Skeletal muscle tissue (tissue), 4 donors: ENCODE results near the gene IDH3A. TPM values are rescaled to one million over a fixed set of nuclear protein-coding genes. Genes with fewer than 3 reads are reported as not detected.
"Not testable (repeated sequence)": the region's sequence is repeated elsewhere in the genome, so short reads cannot be mapped to it uniquely, and the experiment has no call there.

Experiments used
- H3K27ac ChIP-seq: one replicate; pipeline ENCODE4 v1.7.0; 2013; ENCODE audit warnings: mild to moderate bottlenecking, low read depth, low read length, inconsistent platforms
- H3K27me3 ChIP-seq, 3 donors: one replicate each; pipeline ENCODE4 v1.7.0; 2013; ENCODE audit warnings: low read length in 3 of 3; ENCODE audit not compliant: control insufficient read depth in 3 of 3, insufficient read depth in 3 of 3
- H3K36me3 ChIP-seq, 3 donors: one replicate each; pipeline ENCODE4 v1.7.0; 2013; ENCODE audit warnings: low read length in 3 of 3; ENCODE audit not compliant: control insufficient read depth in 3 of 3, insufficient read depth in 3 of 3
- H3K4me1 ChIP-seq, 3 donors: one replicate each; pipeline ENCODE4 v1.7.0; 2013; ENCODE audit warnings: low read length in 3 of 3, mild to moderate bottlenecking in 3 of 3; ENCODE audit not compliant: control insufficient read depth in 3 of 3, insufficient read depth in 3 of 3
- H3K4me3 ChIP-seq, 3 donors: one replicate each; pipeline ENCODE4 v1.7.0; 2013; ENCODE audit warnings: low read length in 3 of 3
- H3K9ac ChIP-seq, 3 donors: one replicate each; pipeline ENCODE4 v1.7.0; 2013; ENCODE audit warnings: low read length in 3 of 3, mild to moderate bottlenecking in 3 of 3, moderate library complexity in 2 of 3, low read depth in 1 of 3
- H3K9me3 ChIP-seq, 3 donors: one replicate each; pipeline ENCODE4 v1.7.0; 2013; ENCODE audit warnings: low read length in 3 of 3; ENCODE audit not compliant: control insufficient read depth in 3 of 3
- total RNA-seq: library from RNA; depleted of rRNA; stranded (reverse); fragments of >200 nt; gene quantifications from one replicate; pipeline ENCODE4 v1.2.3, GENCODE V29; 2014
- donor health status: Osteomylitis.

IDH3A gene
- total RNA-seq, 1 donor from 2014 or later, result 25.1 TPM

- H3K4me1 ChIP-seq, result peaks cover 27 to 40% (median 35%) of the 10 kb centered on the region in 3 donors
- H3K27ac ChIP-seq, result peak overlapping the region; percentile 83
- H3K9me3 ChIP-seq, result no peaks in the 10 kb centered on the region
- H3K4me3 ChIP-seq, result peak overlapping the region in 1 of 3 donors; percentile 6
- peak overlapping the region in 2 of 3 donors; percentile 40 to 50 for H3K9ac ChIP-seq
- H3K36me3 ChIP-seq, result no peaks in the 10 kb centered on the region
- H3K27me3 ChIP-seq, result no peaks in the 10 kb centered on the region
These were observed 1.6 kb upstream of the IDH3A start for GRCh38 chr15:78147566-78147965.

- Histone ChIP-seq H3K4me3 (peak overlapping the region; percentile 69 to 86 (median 73)), H3K36me3 (no peaks in the 10 kb centered on the region), H3K4me1 (peaks cover 27 to 40% (median 35%) of the 10 kb centered on the region in 3 donors), H3K9ac (peak overlapping the region; percentile 64 to 78 (median 75)), H3K9me3 (no peaks in the 10 kb centered on the region), H3K27me3 (no peaks in the 10 kb centered on the region), H3K27ac (peak overlapping the region; percentile 83)
These were observed 632 bp upstream of the IDH3A start for GRCh38 chr15:78148392-78149067.

GRCh38 chr15:78149805-78150751 is 916 bp downstream of the IDH3A start:
- peak overlapping the region; percentile 90 to 97 (median 92) for H3K9ac ChIP-seq
- peak overlapping the region; percentile 83 for H3K27ac ChIP-seq
- H3K36me3 ChIP-seq, result peaks cover 0 to 2% (median 0%) of the 10 kb centered on the region in 3 donors
- H3K9me3 ChIP-seq, result no peaks in the 10 kb centered on the region
- peak overlapping the region; percentile 68 to 86 (median 86) for H3K4me3 ChIP-seq
- H3K27me3 ChIP-seq, result no peaks in the 10 kb centered on the region
- peaks cover 27 to 47% (median 46%) of the 10 kb centered on the region in 3 donors for H3K4me1 ChIP-seq

- peak overlapping the region in 1 of 3 donors; percentile 41 for H3K9ac ChIP-seq
- H3K4me3 ChIP-seq, H3K36me3 ChIP-seq, H3K9me3 ChIP-seq, H3K27ac ChIP-seq, H3K27me3 ChIP-seq: not testable (repeated sequence)
- H3K4me1 ChIP-seq, result peaks cover 32 to 55% (median 51%) of the 10 kb centered on the region in 3 donors
These were observed 1.9 kb downstream of the IDH3A start for GRCh38 chr15:78151075-78151474.

GRCh38 chr15:78154955-78155354 is 5.8 kb downstream of the IDH3A start:
- peak overlapping the region in 1 of 3 donors; percentile 8 for H3K9ac ChIP-seq
- peaks cover 3 to 15% (median 11%) of the 10 kb centered on the region in 3 donors for H3K36me3 ChIP-seq
- H3K27ac ChIP-seq, result peak overlapping the region; percentile 66
- no peaks in the 10 kb centered on the region for H3K9me3 ChIP-seq
- no peak overlapping the region for H3K4me3 ChIP-seq
- H3K27me3 ChIP-seq, result no peaks in the 10 kb centered on the region
- peaks cover 11 to 32% (median 21%) of the 10 kb centered on the region in 3 donors for H3K4me1 ChIP-seq

- H3K36me3 ChIP-seq, result peaks cover 5 to 15% (median 13%) of the 10 kb centered on the region in 3 donors
- no peaks in the 10 kb centered on the region for H3K9me3 ChIP-seq
- H3K27ac ChIP-seq, result peak overlapping the region; percentile 66
- no peak overlapping the region for H3K4me3 ChIP-seq
- no peaks in the 10 kb centered on the region for H3K27me3 ChIP-seq
- peak overlapping the region in 2 of 3 donors; percentile 8 to 36 for H3K9ac ChIP-seq
- H3K4me1 ChIP-seq, result peaks cover 8 to 28% (median 17%) of the 10 kb centered on the region in 3 donors
These were observed 6.3 kb downstream of the IDH3A start for GRCh38 chr15:78155355-78155939.

- H3K27me3 ChIP-seq, result no peaks in the 10 kb centered on the region
- H3K36me3 ChIP-seq, result peaks cover 14 to 23% (median 23%) of the 10 kb centered on the region in 3 donors
- H3K9ac ChIP-seq, result no peak overlapping the region
- H3K4me3 ChIP-seq, result no peak overlapping the region
- peaks cover 4 to 22% (median 12%) of the 10 kb centered on the region in 3 donors for H3K4me1 ChIP-seq
- no peaks in the 10 kb centered on the region for H3K9me3 ChIP-seq
- H3K27ac ChIP-seq, result no peak overlapping the region
These were observed 7.5 kb downstream of the IDH3A start for GRCh38 chr15:78156653-78157052.

- no peak overlapping the region for H3K27ac ChIP-seq
These were observed 8.0 kb downstream of the IDH3A start for GRCh38 chr15:78157203-78157602.

GRCh38 chr15:78159395-78159794 is 10.2 kb downstream of the IDH3A start:
- Histone ChIP-seq H3K4me3 (no peak overlapping the region), H3K36me3 (peaks cover 25 to 40% (median 40%) of the 10 kb centered on the region in 3 donors), H3K9me3 (no peaks in the 10 kb centered on the region), H3K9ac (no peak overlapping the region), H3K27me3 (no peaks in the 10 kb centered on the region), H3K4me1 (peaks cover 4 to 18% (median 10%) of the 10 kb centered on the region in 3 donors), H3K27ac (no peak overlapping the region)

More at GRCh38 chr15:78157203-78157602, 8.0 kb downstream of the IDH3A start:
- no peaks in the 10 kb centered on the region for H3K27me3 ChIP-seq
- H3K9ac ChIP-seq, result no peak overlapping the region
- no peaks in the 10 kb centered on the region for H3K9me3 ChIP-seq
- no peak overlapping the region for H3K4me3 ChIP-seq
- peaks cover 4 to 22% (median 12%) of the 10 kb centered on the region in 3 donors for H3K4me1 ChIP-seq
- H3K36me3 ChIP-seq, result peaks cover 20 to 28% (median 28%) of the 10 kb centered on the region in 3 donors
